PFSK-1 (cell line): ENCODE measurements around the gene MAP1B.

Source experiments
- FOXP2 ChIP-seq: optimal IDR thresholded peaks from 2 replicates; pipeline ENCODE3; 2011; ENCODE audit warnings: borderline replicate concordance, control low read depth, inconsistent platforms; ENCODE audit not compliant: insufficient read depth; ENCODE audit errors: extremely low read length, extremely low read depth
- POLR2AphosphoS5 ChIP-seq: IDR thresholded peaks from 2 replicates; pipeline ENCODE4 v1.6.1; 2012; ENCODE audit warnings: low read depth, mild to moderate bottlenecking, control low read depth, low read length, moderate library complexity
- SIN3A ChIP-seq: IDR thresholded peaks from 2 replicates; pipeline ENCODE4 v1.6.1; 2012; ENCODE audit warnings: mild to moderate bottlenecking, low read length, moderate library complexity, borderline replicate concordance; ENCODE audit not compliant: insufficient read depth
- TAF1 ChIP-seq: IDR thresholded peaks from 2 replicates; pipeline ENCODE4 v1.6.1; 2012; ENCODE audit warnings: low read length, control low read depth, borderline replicate concordance; ENCODE audit not compliant: insufficient read depth
- TF ChIP-seq, protein P1 (sequence below), 2 experiments: IDR thresholded peaks; 2 replicates each; pipeline versions ENCODE4 v1.6.1 to v1.8.0; 2011 to 2012; ENCODE audit warnings: low read depth in 2 of 2, low read length in 2 of 2, control low read depth in 1 of 2, inconsistent platforms in 1 of 2, mild to moderate bottlenecking in 1 of 2, moderate library complexity in 1 of 2; ENCODE audit not compliant: insufficient read depth in 1 of 2

MAP1B gene

DNA sequence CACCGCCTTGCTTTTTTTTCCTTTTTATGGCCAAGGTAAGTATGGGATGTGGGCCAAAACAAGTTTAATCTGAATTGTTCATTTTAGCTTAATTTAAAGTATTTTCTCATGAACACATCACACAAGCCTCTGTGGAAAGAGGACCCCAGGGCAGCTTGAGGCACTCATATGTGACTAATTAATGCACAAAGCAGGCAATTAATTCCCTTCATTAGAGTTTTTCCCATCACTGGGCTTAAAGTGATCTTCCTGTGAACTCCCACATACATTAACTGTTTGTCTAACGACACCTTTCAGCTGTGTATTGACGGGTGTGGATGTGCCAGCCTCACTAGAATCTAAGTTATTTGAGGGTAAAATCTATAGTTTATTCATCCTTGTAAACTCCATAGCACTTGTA lies 109.5 kb downstream of the MAP1B start:
- TF ChIP-seq FOXP2 = no peak

DNA sequence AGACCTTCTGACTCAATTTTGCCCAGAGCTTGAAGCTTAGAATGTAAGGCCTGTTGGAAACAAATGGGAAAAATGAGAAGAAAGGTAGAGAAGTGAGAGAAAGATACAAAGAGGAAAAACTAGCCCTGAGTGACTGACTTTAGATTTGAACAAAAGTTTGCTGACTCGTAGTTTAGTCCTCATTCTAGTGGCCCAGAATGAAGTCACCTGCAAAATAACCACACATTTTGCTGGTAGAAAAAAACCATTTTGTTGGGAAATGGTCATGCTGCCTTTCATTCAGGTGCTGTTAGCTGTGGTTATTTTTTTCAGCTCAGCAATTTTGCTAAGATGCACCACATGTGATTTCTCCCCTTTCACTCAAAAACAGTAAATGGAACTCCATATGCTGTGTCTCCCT lies 113.8 kb downstream of the MAP1B start:
- TF ChIP-seq POLR2AphosphoS5 (no peak), FOXP2 (no peak), TAF1 (no peak), SIN3A (no peak)
- TF ChIP-seq, protein P1, sequence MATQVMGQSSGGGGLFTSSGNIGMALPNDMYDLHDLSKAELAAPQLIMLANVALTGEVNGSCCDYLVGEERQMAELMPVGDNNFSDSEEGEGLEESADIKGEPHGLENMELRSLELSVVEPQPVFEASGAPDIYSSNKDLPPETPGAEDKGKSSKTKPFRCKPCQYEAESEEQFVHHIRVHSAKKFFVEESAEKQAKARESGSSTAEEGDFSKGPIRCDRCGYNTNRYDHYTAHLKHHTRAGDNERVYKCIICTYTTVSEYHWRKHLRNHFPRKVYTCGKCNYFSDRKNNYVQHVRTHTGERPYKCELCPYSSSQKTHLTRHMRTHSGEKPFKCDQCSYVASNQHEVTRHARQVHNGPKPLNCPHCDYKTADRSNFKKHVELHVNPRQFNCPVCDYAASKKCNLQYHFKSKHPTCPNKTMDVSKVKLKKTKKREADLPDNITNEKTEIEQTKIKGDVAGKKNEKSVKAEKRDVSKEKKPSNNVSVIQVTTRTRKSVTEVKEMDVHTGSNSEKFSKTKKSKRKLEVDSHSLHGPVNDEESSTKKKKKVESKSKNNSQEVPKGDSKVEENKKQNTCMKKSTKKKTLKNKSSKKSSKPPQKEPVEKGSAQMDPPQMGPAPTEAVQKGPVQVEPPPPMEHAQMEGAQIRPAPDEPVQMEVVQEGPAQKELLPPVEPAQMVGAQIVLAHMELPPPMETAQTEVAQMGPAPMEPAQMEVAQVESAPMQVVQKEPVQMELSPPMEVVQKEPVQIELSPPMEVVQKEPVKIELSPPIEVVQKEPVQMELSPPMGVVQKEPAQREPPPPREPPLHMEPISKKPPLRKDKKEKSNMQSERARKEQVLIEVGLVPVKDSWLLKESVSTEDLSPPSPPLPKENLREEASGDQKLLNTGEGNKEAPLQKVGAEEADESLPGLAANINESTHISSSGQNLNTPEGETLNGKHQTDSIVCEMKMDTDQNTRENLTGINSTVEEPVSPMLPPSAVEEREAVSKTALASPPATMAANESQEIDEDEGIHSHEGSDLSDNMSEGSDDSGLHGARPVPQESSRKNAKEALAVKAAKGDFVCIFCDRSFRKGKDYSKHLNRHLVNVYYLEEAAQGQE (IDR thresholded peaks at IDR 0.05; ENCODE audit: insufficient read depth in 1 of 2, low read depth in 2 of 2, low read length in 2 of 2) = no peak

DNA sequence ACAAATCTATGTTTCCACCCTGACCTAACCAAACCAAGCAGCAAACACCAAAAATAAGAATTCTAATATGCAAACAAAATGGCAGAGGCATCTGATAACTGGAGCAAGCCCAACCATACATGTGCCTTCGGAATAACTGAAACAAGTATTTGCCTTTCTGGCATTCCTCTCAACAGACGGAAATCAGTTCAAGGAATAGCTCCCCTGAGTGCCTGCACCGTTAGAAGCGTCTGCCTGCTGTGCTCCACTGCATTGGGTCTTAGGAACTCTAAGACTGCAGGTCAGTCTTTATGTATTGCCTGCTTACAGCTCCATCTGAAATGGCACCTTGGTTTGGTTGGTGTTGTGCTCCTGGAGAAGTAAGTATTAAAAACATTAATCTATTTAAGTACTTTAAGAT lies 114.3 kb downstream of the MAP1B start:
- TF ChIP-seq TAF1 = no peak
- TF ChIP-seq, protein P1 (IDR thresholded peaks at IDR 0.05; ENCODE audit: insufficient read depth in 1 of 2, low read depth in 2 of 2, low read length in 2 of 2) = no peak
- TF ChIP-seq FOXP2 = no peak
- no peak for TF ChIP-seq POLR2AphosphoS5
- TF ChIP-seq SIN3A = no peak

DNA sequence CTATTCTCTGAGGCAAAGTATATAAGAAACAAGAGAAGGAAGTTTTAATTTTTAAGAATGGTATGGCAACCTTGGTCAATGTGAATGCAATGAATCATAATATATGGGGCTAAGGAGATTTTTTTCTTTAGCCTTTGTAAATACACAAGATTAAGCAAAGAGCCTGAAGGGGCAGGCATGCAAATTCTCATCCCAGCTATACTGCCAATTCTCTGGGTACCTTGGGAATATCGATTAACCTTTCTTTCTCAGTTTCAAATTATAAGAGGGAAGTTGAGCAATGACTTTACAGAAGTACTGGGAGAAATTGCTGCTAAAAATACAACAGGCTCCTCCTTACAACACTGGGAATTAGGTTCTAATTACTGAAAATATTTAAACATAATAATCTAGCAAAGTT lies 115.2 kb downstream of the MAP1B start:
- TF ChIP-seq POLR2AphosphoS5 (no peak), SIN3A (no peak), FOXP2 (no peak), TAF1 (no peak)
- TF ChIP-seq, protein P1 (IDR thresholded peaks at IDR 0.05; ENCODE audit: insufficient read depth in 1 of 2, low read depth in 2 of 2, low read length in 2 of 2) = no peak

DNA sequence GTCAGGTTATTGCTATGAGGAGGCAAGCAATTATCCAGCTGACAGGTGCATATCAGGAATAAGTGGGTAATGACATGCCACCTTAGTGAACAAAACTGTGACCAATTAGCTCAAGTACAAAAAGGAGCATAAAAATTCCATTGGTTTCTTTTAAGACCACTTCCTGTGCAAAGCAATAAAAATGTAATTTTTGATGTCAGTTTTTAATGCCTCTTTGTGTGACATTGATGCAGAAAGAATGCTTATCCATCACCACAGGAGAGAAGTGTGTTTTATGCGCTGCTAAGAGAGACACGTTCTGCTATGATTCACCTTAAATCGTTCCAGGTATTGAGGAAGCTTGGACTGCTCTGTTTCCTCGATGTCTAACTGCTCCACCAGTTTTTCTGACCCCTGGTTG lies 116.1 kb downstream of the MAP1B start:
- TF ChIP-seq POLR2AphosphoS5 = no peak
- TF ChIP-seq, protein P1 (IDR thresholded peaks at IDR 0.05; ENCODE audit: insufficient read depth in 1 of 2, low read depth in 2 of 2, low read length in 2 of 2) = no peak
- no peak for TF ChIP-seq FOXP2
- TF ChIP-seq SIN3A = no peak
- TF ChIP-seq TAF1 = no peak
